Panc1 (cell line): ENCODE measurements around the gene OR9A4.

Experiments
- CTCF ChIP-seq: fragments of 450-650 bp; IDR thresholded peaks from 2 replicates; pipeline ENCODE4 v1.5.1; 2017; ENCODE audit warnings: mild to moderate bottlenecking
- REST ChIP-seq, 2 experiments: IDR thresholded peaks; 2 replicates each; pipeline ENCODE4 v1.6.1; 2011 to 2012; ENCODE audit warnings: low read depth in 2 of 2, control low read depth in 1 of 2, low read length in 1 of 2, mild to moderate bottlenecking in 1 of 2, moderate library complexity in 1 of 2; ENCODE audit not compliant: insufficient read depth in 1 of 2

GRCh38 chr7:141949451-141949850 lies 33.3 kb downstream of the OR9A4 start:
- TF ChIP-seq CTCF (no peak), REST (IDR thresholded peaks at IDR 0.05; ENCODE audit: insufficient read depth in 1 of 2, low read depth in 2 of 2, low read length in 1 of 2) (no peak)
